ENCODE results near the gene ERI3. TPM values are rescaled to one million over a fixed set of nuclear protein-coding genes. Genes with fewer than 3 reads are reported as not detected.

Gene ERI3
- total and polyA plus RNA-seq, 2 of the 4 experiments (the other 2 are of a cell fraction), result 56.6 to 70.9 TPM

GRCh38 chr1:44246806-44247205, 108.3 kb downstream of the ERI3 start:
- no peak for ATAC-seq (ENCODE audit: low read depth)
- Histone ChIP-seq H3K23ac (ENCODE audit: low read depth, low read length) (no peak overlapping the region), H2BK15ac (ENCODE audit: low read depth, low read length) (no peak overlapping the region), H3K36me3 (ENCODE audit: control insufficient read depth, insufficient read depth, low read length) (peaks cover 5% of the 10 kb centered on the region), H3K9ac (ENCODE audit: low read depth, low read length) (no peak overlapping the region), H2AFZ (replicated peaks; ENCODE audit: low read length, poor library complexity) (no peak overlapping the region), H3K4me2 (ENCODE audit: low read depth, low read length) (no peak overlapping the region), H3K56ac (ENCODE audit: extremely low read depth, insufficient read depth, low read length) (no peak overlapping the region), H2AK9ac (replicated peaks; ENCODE audit: low read depth, low read length, poor library complexity) (no peak overlapping the region), H4K91ac (ENCODE audit: insufficient read depth, low read depth, low read length) (no peak overlapping the region), H2BK20ac (ENCODE audit: low read depth, low read length) (no peak overlapping the region), H4K8ac (ENCODE audit: low read depth in 2 of 2, low read length in 2 of 2) (no peak overlapping the region), H3K14ac (replicated peaks; ENCODE audit: low read depth, low read length) (no peak overlapping the region), H3K27me3 (ENCODE audit: control insufficient read depth, insufficient read depth, low read length) (no peaks in the 10 kb centered on the region), H2BK5ac (ENCODE audit: low read depth, low read length, poor library complexity, severe bottlenecking) (no peak overlapping the region), H3K18ac (ENCODE audit: low read depth, low read length) (no peak overlapping the region), H3K79me1 (ENCODE audit: low read depth in 1 of 2, low read length in 2 of 2) (no peaks in the 10 kb centered on the region; a peak in 1 of 4 replicates), H3K4me3 (ENCODE audit: insufficient read depth, low read depth, low read length) (no peak overlapping the region), H4K5ac (ENCODE audit: low read depth, low read length) (no peak overlapping the region), H3K9me3 (ENCODE audit: control insufficient read depth, insufficient read depth, low read length) (no peaks in the 10 kb centered on the region), H3K4ac (ENCODE audit: low read depth, low read length) (no peak overlapping the region), H3K9me1 (ENCODE audit: insufficient read depth, low read length) (peaks cover 5% of the 10 kb centered on the region), H2AK5ac (ENCODE audit: low read depth, low read length) (no peak overlapping the region), H2BK120ac (ENCODE audit: low read depth, low read length) (no peak overlapping the region), H3K27ac (ENCODE audit: insufficient read depth, low read length) (no peak overlapping the region), H4K20me1 (ENCODE audit: insufficient read depth, low read length) (no peaks in the 10 kb centered on the region; the same call in 1 of the 2 replicates), H3K4me1 (ENCODE audit: control insufficient read depth, insufficient read depth, low read length) (no peaks in the 10 kb centered on the region)
- 100% methylated on average over 1 of the region's 2 CpGs; no CpG with 5 or more reads in 1 of the 2 experiments for WGBS, 2 experiments (ENCODE audit: extremely low coverage in 2 of 2, insufficient read length in 1 of 2)
- ChIA-PET POLR2A (ENCODE audit: unreplicated experiment) (no interaction called here), CTCF (no interaction called here)
- in situ Hi-C loops (cut with MboI; ENCODE audit: low sequenced_read_pairs) (no loop called here), dilution Hi-C loops (cut with HindIII; ENCODE audit: low sequenced_read_pairs, unreplicated experiment) (no loop called here), intact Hi-C loops (cut with micrococcal nuclease) (no loop called here)
- BruUV-seq (replicated peaks), result no TSS peak
- no peak for DNase-seq
- no peak for TF ChIP-seq RCOR1 (IDR thresholded peaks at IDR 0.05; ENCODE audit: insufficient replicate concordance, low read length)

All from IMR-90 (cell line).